GM19238 (cell line): ENCODE data around the gene RPS24.

ENCODE experiments used
- DNase-seq: peaks from one replicate; pipeline ENCODE4 v3.0.0; 2011; ENCODE audit warnings: low spot score; ENCODE audit not compliant: insufficient read length

The RPS24 gene

GRCh38 chr10:78025685-78026364 is 7.8 kb upstream of the RPS24 start:
- no peak for DNase-seq

- peak; percentile 8 for DNase-seq
These were observed 5.0 kb upstream of the RPS24 start for GRCh38 chr10:78028438-78029268.

- peak; percentile 86 for DNase-seq
These were observed 4.1 kb upstream of the RPS24 start, which contains the start of gene POLR3A for GRCh38 chr10:78029269-78030226. Gene POLR3A, minus strand, starts transcription at chr10:78029515. Its CDS starts 108 bp downstream, at chr10:78029407.

GRCh38 chr10:78033387-78033636 is 351 bp upstream of the RPS24 start:
- DNase-seq = no peak

- no peak for DNase-seq
These were observed 1.4 kb downstream of the RPS24 start for GRCh38 chr10:78035025-78035424.

- DNase-seq = no peak
These were observed 1.8 kb downstream of the RPS24 start for GRCh38 chr10:78035437-78035836.

- DNase-seq = no peak
These were observed 2.4 kb downstream of the RPS24 start for GRCh38 chr10:78035933-78036583.

- DNase-seq = no peak
These were observed 4.4 kb downstream of the RPS24 start for GRCh38 chr10:78038105-78038504.

- no peak for DNase-seq
These were observed 5.3 kb downstream of the RPS24 start for GRCh38 chr10:78038791-78039547.

GRCh38 chr10:78039743-78040142 is 6.1 kb downstream of the RPS24 start:
- DNase-seq = no peak

GRCh38 chr10:78041170-78042057 is 7.8 kb downstream of the RPS24 start:
- DNase-seq = no peak

GRCh38 chr10:78042058-78042751 is 8.5 kb downstream of the RPS24 start:
- no peak for DNase-seq

GRCh38 chr10:78042752-78043104 is 9.1 kb downstream of the RPS24 start:
- DNase-seq = no peak

- DNase-seq = no peak
These were observed 10.5 kb downstream of the RPS24 start for GRCh38 chr10:78044179-78044578.

GRCh38 chr10:78044699-78045098 is 11.0 kb downstream of the RPS24 start:
- DNase-seq = no peak

GRCh38 chr10:78045237-78045636 is 11.6 kb downstream of the RPS24 start:
- peak; percentile 40 for DNase-seq

GRCh38 chr10:78045856-78046255 is 12.2 kb downstream of the RPS24 start:
- no peak for DNase-seq

- DNase-seq = no peak
These were observed 13.1 kb downstream of the RPS24 start for GRCh38 chr10:78046711-78047269.
